ENCODE measurements around the gene EXOC2. TPM values are rescaled to one million over a fixed set of nuclear protein-coding genes. Genes with fewer than 3 reads are reported as not detected.

The EXOC2 gene
- total and polyA plus RNA-seq, 2 donors (not counting 3 experiments of a cell fraction or from before 2014, with no cell fraction given) = 18.2 to 30.8 TPM

- TF ChIP-seq GATA2 (IDR thresholded peaks at IDR 0.05; ENCODE audit: insufficient read depth, insufficient read length, low read depth, low read length) = no peak
- TF ChIP-seq MYC (IDR thresholded peaks at IDR 0.05; ENCODE audit: low read depth, low read length) = no peak
- TF ChIP-seq POLR2AphosphoS5 (IDR thresholded peaks at IDR 0.05; ENCODE audit: insufficient read depth, low read depth, low read length) = no peak
- no peak for TF ChIP-seq POLR2A (IDR thresholded peaks at IDR 0.05; ENCODE audit: low read depth, low read length)
- no peak for TF ChIP-seq FOS (IDR thresholded peaks at IDR 0.05; ENCODE audit: borderline replicate concordance, insufficient read depth, low read length)
- no peak for TF ChIP-seq CTCF (IDR thresholded peaks at IDR 0.05; ENCODE audit: extremely low read depth in 1 of 2, insufficient read depth in 1 of 2, low read depth in 1 of 2, low read length in 2 of 2)
- TF ChIP-seq MAX (IDR thresholded peaks at IDR 0.05; ENCODE audit: insufficient read depth, insufficient read length) = no peak
- no peak for TF ChIP-seq JUN (IDR thresholded peaks at IDR 0.05; ENCODE audit: borderline replicate concordance, insufficient read depth, insufficient read length, low read depth)
- no peak for TF ChIP-seq EZH2 (IDR thresholded peaks at IDR 0.05; ENCODE audit: borderline replicate concordance, low read depth, low read length, severe bottlenecking)
- no peak for FAIRE-seq
- H3K4me1 ChIP-seq (ENCODE audit: control insufficient read depth, extremely low read depth, insufficient read depth, low read length) = no peaks in the 10 kb centered on the region
- no TSS peak for BruUV-seq (replicated peaks)
- no peak overlapping the region for H2AFZ ChIP-seq (ENCODE audit: low read depth, low read length)
- no peaks in the 10 kb centered on the region for H3K79me2 ChIP-seq (ENCODE audit: control insufficient read depth, insufficient read depth, low read length)
- ChIA-PET POLR2A (no interaction called here), CTCF (interaction anchor here (0.8 to 1.6 kb wide), 2 partner anchors 219 to 315 kb away, joined by 3 read pairs; no protein-coding TSS in a partner anchor)
- no peaks in the 10 kb centered on the region for H4K20me1 ChIP-seq (replicated peaks; ENCODE audit: control insufficient read depth, extremely low read depth, insufficient read depth, low read length)
- no peak overlapping the region for H3K27ac ChIP-seq (ENCODE audit: insufficient read depth, low read depth, low read length)
- no peak for DNase-seq (ENCODE audit: low read depth, low spot score)
- H3K9ac ChIP-seq (replicated peaks; ENCODE audit: extremely low read depth, insufficient read depth, low read length) = no peak overlapping the region
- H3K9me1 ChIP-seq (replicated peaks; ENCODE audit: control insufficient read depth, extremely low read depth, insufficient read depth, low read length) = no peaks in the 10 kb centered on the region
- H3K9me3 ChIP-seq (replicated peaks; ENCODE audit: control insufficient read depth, insufficient read depth, low read length) = no peaks in the 10 kb centered on the region
- peaks cover 0 to 2% of the 10 kb centered on the region in 2 experiments for H3K36me3 ChIP-seq (ENCODE audit: control insufficient read depth in 2 of 2, extremely low read depth in 1 of 2, insufficient read depth in 2 of 2, low read length in 2 of 2)
- dilution Hi-C loops (cut with MboI; ENCODE audit: extremely low pct_ligation_motif_present, low sequenced_read_pairs) (no loop called here), intact Hi-C loops (cut with micrococcal nuclease) (loop anchor here (10.0 kb wide), 1 partner anchor 1992 kb away; no protein-coding TSS in a partner anchor)
- no peaks in the 10 kb centered on the region for H3K27me3 ChIP-seq (ENCODE audit: control insufficient read depth in 2 of 2, insufficient read depth in 2 of 2, low read length in 2 of 2)
- no peak overlapping the region for H3K4me2 ChIP-seq (ENCODE audit: insufficient read depth, low read length)
- no peak overlapping the region for H3K4me3 ChIP-seq (replicated peaks in 1 of 3; ENCODE audit: insufficient read depth in 1 of 3, low read depth in 1 of 3, low read length in 3 of 3)
Measured at GRCh38 chr6:502761-503160, 190.2 kb downstream of the EXOC2 start.
